ENCODE measurements around the gene PPP1R1C. TPM values are rescaled to one million over a fixed set of nuclear protein-coding genes. Genes with fewer than 3 reads are reported as not detected.

The PPP1R1C gene
- polyA plus RNA-seq, 1 experiment: 0.41 TPM

GRCh38 chr2:182058056-182058455 is 72.4 kb downstream of the PPP1R1C start:
- H3K27ac ChIP-seq (ENCODE audit: low read depth, low read length): no peak overlapping the region
- no peak overlapping the region for H3K4me3 ChIP-seq (ENCODE audit: low read depth, low read length)
- ChIA-PET CTCF (no interaction called here), POLR2A (no interaction called here)
- no peaks in the 10 kb centered on the region for H3K9me3 ChIP-seq (ENCODE audit: control insufficient read depth, insufficient read depth, low read length)
- DNase-seq (ENCODE audit: low read depth, low spot score): no peak
- H3K27me3 ChIP-seq (ENCODE audit: control insufficient read depth, insufficient read depth, low read length): no peaks in the 10 kb centered on the region
- TF ChIP-seq, protein P1, sequence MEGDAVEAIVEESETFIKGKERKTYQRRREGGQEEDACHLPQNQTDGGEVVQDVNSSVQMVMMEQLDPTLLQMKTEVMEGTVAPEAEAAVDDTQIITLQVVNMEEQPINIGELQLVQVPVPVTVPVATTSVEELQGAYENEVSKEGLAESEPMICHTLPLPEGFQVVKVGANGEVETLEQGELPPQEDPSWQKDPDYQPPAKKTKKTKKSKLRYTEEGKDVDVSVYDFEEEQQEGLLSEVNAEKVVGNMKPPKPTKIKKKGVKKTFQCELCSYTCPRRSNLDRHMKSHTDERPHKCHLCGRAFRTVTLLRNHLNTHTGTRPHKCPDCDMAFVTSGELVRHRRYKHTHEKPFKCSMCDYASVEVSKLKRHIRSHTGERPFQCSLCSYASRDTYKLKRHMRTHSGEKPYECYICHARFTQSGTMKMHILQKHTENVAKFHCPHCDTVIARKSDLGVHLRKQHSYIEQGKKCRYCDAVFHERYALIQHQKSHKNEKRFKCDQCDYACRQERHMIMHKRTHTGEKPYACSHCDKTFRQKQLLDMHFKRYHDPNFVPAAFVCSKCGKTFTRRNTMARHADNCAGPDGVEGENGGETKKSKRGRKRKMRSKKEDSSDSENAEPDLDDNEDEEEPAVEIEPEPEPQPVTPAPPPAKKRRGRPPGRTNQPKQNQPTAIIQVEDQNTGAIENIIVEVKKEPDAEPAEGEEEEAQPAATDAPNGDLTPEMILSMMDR (IDR thresholded peaks at IDR 0.05; ENCODE audit: low read depth, low read length): no peak

GRCh38 chr2:182061739-182062138 is 76.1 kb downstream of the PPP1R1C start:
- Histone ChIP-seq H3K9me3 (ENCODE audit: control insufficient read depth, insufficient read depth, low read length) (no peaks in the 10 kb centered on the region), H3K4me3 (ENCODE audit: low read depth, low read length) (no peak overlapping the region), H3K27ac (ENCODE audit: low read depth, low read length) (no peak overlapping the region), H3K27me3 (ENCODE audit: control insufficient read depth, insufficient read depth, low read length) (no peaks in the 10 kb centered on the region)
- ChIA-PET CTCF (no interaction called here), POLR2A (no interaction called here)
- TF ChIP-seq, protein P1 (IDR thresholded peaks at IDR 0.05; ENCODE audit: low read depth, low read length): no peak
- DNase-seq (ENCODE audit: low read depth, low spot score): no peak

GRCh38 chr2:182062329-182062972 is 76.8 kb downstream of the PPP1R1C start:
- no peak for DNase-seq (ENCODE audit: low read depth, low spot score)
- TF ChIP-seq, protein P1 (IDR thresholded peaks at IDR 0.05; ENCODE audit: low read depth, low read length): no peak
- Histone ChIP-seq H3K9me3 (ENCODE audit: control insufficient read depth, insufficient read depth, low read length) (no peaks in the 10 kb centered on the region), H3K4me3 (ENCODE audit: low read depth, low read length) (no peak overlapping the region), H3K27ac (ENCODE audit: low read depth, low read length) (no peak overlapping the region), H3K27me3 (ENCODE audit: control insufficient read depth, insufficient read depth, low read length) (no peaks in the 10 kb centered on the region)
- POLR2A ChIA-PET: no interaction called here
- CTCF ChIA-PET: interaction anchor here (1.6 kb wide), 1 partner anchor 15 kb away, joined by 6 read pairs; no protein-coding TSS in a partner anchor

GRCh38 chr2:182064019-182064778 is 78.5 kb downstream of the PPP1R1C start:
- Histone ChIP-seq H3K9me3 (ENCODE audit: control insufficient read depth, insufficient read depth, low read length) (no peaks in the 10 kb centered on the region), H3K27me3 (ENCODE audit: control insufficient read depth, insufficient read depth, low read length) (no peaks in the 10 kb centered on the region), H3K27ac (ENCODE audit: low read depth, low read length) (no peak overlapping the region), H3K4me3 (ENCODE audit: low read depth, low read length) (no peak overlapping the region)
- POLR2A ChIA-PET: no interaction called here
- TF ChIP-seq, protein P1 (IDR thresholded peaks at IDR 0.05; ENCODE audit: low read depth, low read length): no peak
- DNase-seq (ENCODE audit: low read depth, low spot score): no peak
- CTCF ChIA-PET: interaction anchor here (0.7 to 1.3 kb wide), 5 partner anchors 14 to 1941 kb away, joined by 3 to 6 read pairs (median 3); no protein-coding TSS in a partner anchor

All from AG04450 (cell line).